K562 (cell line): ENCODE data around the gene ZSCAN1. TPM values are rescaled to one million over a fixed set of nuclear protein-coding genes. Genes with fewer than 3 reads are reported as not detected.

Experiments
- ATAC-seq: fragments of 200-7000 bp; cut with Tn5 transposase; 3 replicates; pipeline ENCODE4 v1.9.1; 2020; ENCODE audit warnings: moderate library complexity
- BruUV-seq: library from RNA; stranded (reverse); fragments of 400-500 nt; replicated peaks from 2 replicates; lab custom pipeline; 2021; lab: Mats Ljungman, UMichigan
- CTCF ChIA-PET: fragments of 300-600 bp; formaldehyde crosslinking; extraction: SDS; loops from one replicate; lab custom pipeline; 2021; ENCODE audit warnings: low intra/inter-chr PET ratio; lab: Yijun Ruan, JAX
- POLR2A ChIA-PET: fragments of 300-600, 350-650 bp; sonication (Branson Sonifier 250); formaldehyde crosslinking; extraction: SDS; loops from one replicate; lab custom pipeline; 2021; ENCODE audit warnings: antibody characterized with exemption, inconsistent platforms; lab: Yijun Ruan, JAX
- DNase-seq, 4 experiments: peaks; one replicate each; pipeline versions ENCODE4 v3.0.0 to v3.0.0-alpha.2; 2011 to 2018; ENCODE audit warnings: low spot score in 3 of 4, mixed read lengths in 3 of 4; ENCODE audit errors: extremely low read depth in 1 of 4
- FAIRE-seq: peaks from 2 replicates; lab custom pipeline; 2011; peaks lifted over from hg19 to GRCh38; lab: Jason Lieb, UNC
- H2AFZ ChIP-seq: 2 replicates; pipeline ENCODE4 v1.6.0; 2011; ENCODE audit warnings: low read depth, low read length, control low read depth, inconsistent platforms
- H3K27ac ChIP-seq: fragments of 200-600 bp; 3 replicates; pipeline ENCODE4 v1.8.0; 2011; ENCODE audit warnings: low read depth, mild to moderate bottlenecking, control low read depth, inconsistent platforms, low read length, moderate library complexity, mixed read lengths; ENCODE audit errors: extremely low read depth
- H3K27me3 ChIP-seq, 2 experiments: fragments of 300-600 bp in 1 of 2; 2 replicates in 1 of 2; 3 replicates in 1 of 2; pipeline versions ENCODE4 v1.6.0 to v1.8.0; 2011; ENCODE audit warnings: inconsistent platforms in 2 of 2, low read length in 2 of 2, mild to moderate bottlenecking in 1 of 2, mixed read lengths in 1 of 2, moderate library complexity in 1 of 2; ENCODE audit not compliant: control insufficient read depth in 2 of 2, insufficient read depth in 2 of 2
- H3K36me3 ChIP-seq: fragments of 300-600 bp; 3 replicates; pipeline ENCODE4 v1.8.0; 2011; ENCODE audit warnings: mild to moderate bottlenecking, low read length, inconsistent platforms; ENCODE audit not compliant: control insufficient read depth, insufficient read depth
- H3K4me1 ChIP-seq, 2 experiments: fragments of 200-600 bp in 1 of 2; replicated peaks in 1 of 2; 2 replicates in 1 of 2; 3 replicates in 1 of 2; pipeline versions ENCODE4 v1.5.1 to v1.8.0; 2011; ENCODE audit warnings: inconsistent platforms in 2 of 2, low read length in 2 of 2, mild to moderate bottlenecking in 1 of 2, mixed read lengths in 1 of 2, moderate library complexity in 1 of 2; ENCODE audit not compliant: control insufficient read depth in 2 of 2, insufficient read depth in 2 of 2
- H3K4me2 ChIP-seq: 2 replicates; pipeline ENCODE4 v1.6.1; 2011; ENCODE audit warnings: low read length, control low read depth, inconsistent platforms, mixed read lengths; ENCODE audit not compliant: insufficient read depth
- H3K4me3 ChIP-seq: fragments of 200-600 bp; sonication (generic), shearing (Covaris generic); 2 replicates; pipeline ENCODE4 v1.5.1; 2016; ENCODE audit warnings: control low read depth, inconsistent platforms
- H3K79me2 ChIP-seq: fragments of 200-600 bp; 3 replicates; pipeline ENCODE4 v1.8.0; 2011; ENCODE audit warnings: low read length, inconsistent platforms; ENCODE audit not compliant: control insufficient read depth, insufficient read depth
- H3K9ac ChIP-seq, 2 experiments: 2 replicates each; pipeline versions ENCODE4 v1.6.0 to v1.6.1; 2011; ENCODE audit warnings: low read depth in 2 of 2, low read length in 2 of 2, control low read depth in 1 of 2, inconsistent platforms in 1 of 2, mild to moderate bottlenecking in 1 of 2, mixed read lengths in 1 of 2; ENCODE audit not compliant: insufficient read depth in 1 of 2
- H3K9me1 ChIP-seq: one replicate; pipeline ENCODE4 v1.6.0; 2011; ENCODE audit warnings: inconsistent platforms, mild to moderate bottlenecking, low read length, moderate library complexity; ENCODE audit not compliant: control insufficient read depth, insufficient read depth
- H3K9me3 ChIP-seq: replicated peaks from 2 replicates; pipeline ENCODE4 v1.5.1; 2011; ENCODE audit warnings: low read depth, low read length, inconsistent platforms; ENCODE audit not compliant: control insufficient read depth, insufficient read depth
- H4K20me1 ChIP-seq: replicated peaks from 2 replicates; pipeline ENCODE4 v1.6.1; 2011; ENCODE audit warnings: low read length, inconsistent platforms, mixed read lengths; ENCODE audit not compliant: control insufficient read depth, insufficient read depth
- FOXJ2 ChIP-seq: fragments of 200-800 bp; sonication (Bioruptor generic); IDR thresholded peaks from 2 replicates; pipeline ENCODE4 v1.6.1; 2016; ENCODE audit warnings: missing genetic modification characterization, missing compliant biosample characterization
- KAT2B ChIP-seq: IDR thresholded peaks from one replicate; pipeline ENCODE4 v1.6.1; 2012; ENCODE audit warnings: low read depth, mild to moderate bottlenecking, control low read depth, inconsistent platforms, low read length, moderate library complexity
- MEF2D ChIP-seq: conservative IDR thresholded peaks from 2 replicates; pipeline ENCODE4 v1.6.1; 2016; ENCODE audit warnings: low read depth, missing genetic modification characterization, missing compliant biosample characterization
- MXI1 ChIP-seq: IDR thresholded peaks from 2 replicates; pipeline ENCODE4 v1.6.1; 2011; ENCODE audit warnings: low read depth, mild to moderate bottlenecking, improper control_type of control experiment, low read length
- RNF2 ChIP-seq: sonication (generic); IDR thresholded peaks from 2 replicates; pipeline ENCODE4 v1.6.1; 2016
- TBP ChIP-seq: optimal IDR thresholded peaks from 2 replicates; pipeline ENCODE3; 2011; ENCODE audit warnings: low read depth, low read length, improper control_type of control experiment
- ZNF134 ChIP-seq: fragments of 250-450 bp; sonication (Bioruptor Pico); conservative IDR thresholded peaks from 2 replicates; pipeline ENCODE4 v1.4.0; 2020
- WGBS: fragments of 100-300 bp; shearing (Covaris generic); methylation state at CpG from one replicate; pipeline ENCODE4 v1.1.6; 2016; ENCODE audit warnings: low coverage, mixed read lengths; ENCODE audit not compliant: insufficient coverage; ENCODE audit errors: missing lambda C conversion rate; 5-methylcytosine and 5-hydroxymethylcytosine counted together
- in situ Hi-C: fragments of 300-500 bp; cut with MboI; formaldehyde crosslinking; loops from 4 replicates; pipeline ENCODE4 v1.15.0; 2018; ENCODE audit warnings: inconsistent platforms, mixed read lengths
- intact Hi-C: fragments of 100-400 bp; cut with micrococcal nuclease; formaldehyde crosslinking; loops from 2 replicates; pipeline ENCODE4 v1.14.2; 2022
- polyA plus RNA-seq, 8 experiments: library from polyadenylated mRNA; depleted of rRNA in 4 of 8; stranded (reverse) in 5 of 8; unstranded in 3 of 8; fragments of >200 nt; fragmentation: Nextera tagmentation in 2 of 8; fragmentation: Illumina TruSeq in 1 of 8; extraction: Ambion mirVana in 2 of 8; extraction: Trizol in 1 of 8; gene quantifications; 2 replicates each; pipeline versions ENCODE4 v1.2.1 to v1.2.3, GENCODE V29; 2011 to 2014; ENCODE audit warnings: inconsistent platforms in 1 of 8, missing spikeins in 1 of 8
- total RNA-seq, 7 experiments: library from RNA; depleted of rRNA in 6 of 7; stranded (reverse); fragments of >200 nt in 6 of 7; fragmentation: Illumina TruSeq in 2 of 7; extraction: Trizol in 2 of 7; gene quantifications; 2 replicates each; pipeline versions ENCODE4 v1.2.1 to v1.2.3, GENCODE V29; 2011 to 2021; ENCODE audit warnings: low replicate concordance in 1 of 7
- TF ChIP-seq, protein P1 (sequence below): sonication (generic); formaldehyde crosslinking; IDR thresholded peaks from 2 replicates; pipeline ENCODE4 v1.8.0; 2022; ENCODE audit warnings: mild to moderate bottlenecking, missing genetic modification reagents
- TF ChIP-seq, protein P2 (sequence below): sonication (generic); formaldehyde crosslinking; IDR thresholded peaks from 2 replicates; pipeline ENCODE4 v1.8.1; 2023; ENCODE audit warnings: mild to moderate bottlenecking, missing genetic modification reagents
- TF ChIP-seq, protein P3 (sequence below): fragments of 450-650 bp; IDR thresholded peaks from 2 replicates; pipeline ENCODE4 v1.7.0; 2016; ENCODE audit warnings: borderline replicate concordance

Gene ZSCAN1
- total and polyA plus RNA-seq, 9 of the 15 experiments (the other 6 are each of a cell fraction or from before 2014, with no cell fraction given), result not detected

DNA sequence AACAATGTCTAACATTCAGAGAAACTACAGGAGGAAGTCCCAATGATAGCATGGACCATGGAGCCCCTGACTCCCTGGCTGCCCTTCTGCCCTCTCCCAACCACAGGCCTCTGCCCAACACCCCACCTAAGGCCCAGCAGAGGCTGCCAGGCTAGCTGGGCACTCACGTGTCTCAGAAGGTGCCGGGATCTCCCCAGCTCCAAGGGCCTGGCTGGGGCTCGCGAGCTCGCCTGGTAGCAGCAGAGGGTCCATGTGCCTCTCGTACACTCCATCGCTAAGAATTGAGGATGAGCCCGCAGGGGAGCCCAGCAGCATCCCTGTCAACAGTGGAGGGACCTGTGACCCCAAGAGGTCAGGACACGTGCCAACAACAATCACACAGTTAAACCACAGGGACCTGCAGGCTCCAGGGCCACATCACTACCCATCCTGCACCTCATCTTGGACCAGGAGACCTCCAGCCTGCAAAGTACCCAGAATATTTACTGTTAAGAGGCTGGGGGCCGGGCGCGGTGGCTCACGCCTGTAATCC is 54.8 kb downstream of the ZSCAN1 start:
- WGBS, result 2% methylated on average over 12 of the region's 13 CpGs

More for the DNA sequence above, 54.8 kb downstream of the ZSCAN1 start:
- Histone ChIP-seq H3K79me2 (no peaks in the 10 kb centered on the region), H3K27ac (no peak overlapping the region), H3K9me3 (no peaks in the 10 kb centered on the region), H3K4me2 (no peak overlapping the region), H3K4me1 (peaks cover 0 to 7% of the 10 kb centered on the region in 2 experiments; a peak in 1 of 5 replicates), H3K9ac (no peak overlapping the region), H2AFZ (no peak overlapping the region), H3K27me3 (no peaks in the 10 kb centered on the region), H4K20me1 (no peaks in the 10 kb centered on the region), H3K36me3 (no peaks in the 10 kb centered on the region), H3K4me3 (no peak overlapping the region), H3K9me1 (no peaks in the 10 kb centered on the region)
- no peak for TF ChIP-seq ZNF134 (CRISPR knock-in tag)
- TF ChIP-seq, protein P1, sequence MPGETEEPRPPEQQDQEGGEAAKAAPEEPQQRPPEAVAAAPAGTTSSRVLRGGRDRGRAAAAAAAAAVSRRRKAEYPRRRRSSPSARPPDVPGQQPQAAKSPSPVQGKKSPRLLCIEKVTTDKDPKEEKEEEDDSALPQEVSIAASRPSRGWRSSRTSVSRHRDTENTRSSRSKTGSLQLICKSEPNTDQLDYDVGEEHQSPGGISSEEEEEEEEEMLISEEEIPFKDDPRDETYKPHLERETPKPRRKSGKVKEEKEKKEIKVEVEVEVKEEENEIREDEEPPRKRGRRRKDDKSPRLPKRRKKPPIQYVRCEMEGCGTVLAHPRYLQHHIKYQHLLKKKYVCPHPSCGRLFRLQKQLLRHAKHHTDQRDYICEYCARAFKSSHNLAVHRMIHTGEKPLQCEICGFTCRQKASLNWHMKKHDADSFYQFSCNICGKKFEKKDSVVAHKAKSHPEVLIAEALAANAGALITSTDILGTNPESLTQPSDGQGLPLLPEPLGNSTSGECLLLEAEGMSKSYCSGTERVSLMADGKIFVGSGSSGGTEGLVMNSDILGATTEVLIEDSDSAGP (CRISPR knock-in tag), result no peak
- TF ChIP-seq RNF2, result no peak
- TF ChIP-seq KAT2B, result no peak
- no peak for TF ChIP-seq TBP
- no peak for TF ChIP-seq FOXJ2 (tag)
- no peak for TF ChIP-seq MEF2D (tag)
- TF ChIP-seq, protein P2, sequence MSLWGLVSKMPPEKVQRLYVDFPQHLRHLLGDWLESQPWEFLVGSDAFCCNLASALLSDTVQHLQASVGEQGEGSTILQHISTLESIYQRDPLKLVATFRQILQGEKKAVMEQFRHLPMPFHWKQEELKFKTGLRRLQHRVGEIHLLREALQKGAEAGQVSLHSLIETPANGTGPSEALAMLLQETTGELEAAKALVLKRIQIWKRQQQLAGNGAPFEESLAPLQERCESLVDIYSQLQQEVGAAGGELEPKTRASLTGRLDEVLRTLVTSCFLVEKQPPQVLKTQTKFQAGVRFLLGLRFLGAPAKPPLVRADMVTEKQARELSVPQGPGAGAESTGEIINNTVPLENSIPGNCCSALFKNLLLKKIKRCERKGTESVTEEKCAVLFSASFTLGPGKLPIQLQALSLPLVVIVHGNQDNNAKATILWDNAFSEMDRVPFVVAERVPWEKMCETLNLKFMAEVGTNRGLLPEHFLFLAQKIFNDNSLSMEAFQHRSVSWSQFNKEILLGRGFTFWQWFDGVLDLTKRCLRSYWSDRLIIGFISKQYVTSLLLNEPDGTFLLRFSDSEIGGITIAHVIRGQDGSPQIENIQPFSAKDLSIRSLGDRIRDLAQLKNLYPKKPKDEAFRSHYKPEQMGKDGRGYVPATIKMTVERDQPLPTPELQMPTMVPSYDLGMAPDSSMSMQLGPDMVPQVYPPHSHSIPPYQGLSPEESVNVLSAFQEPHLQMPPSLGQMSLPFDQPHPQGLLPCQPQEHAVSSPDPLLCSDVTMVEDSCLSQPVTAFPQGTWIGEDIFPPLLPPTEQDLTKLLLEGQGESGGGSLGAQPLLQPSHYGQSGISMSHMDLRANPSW (CRISPR knock-in tag), result no peak
- no peak for TF ChIP-seq MXI1
- TF ChIP-seq, protein P3, sequence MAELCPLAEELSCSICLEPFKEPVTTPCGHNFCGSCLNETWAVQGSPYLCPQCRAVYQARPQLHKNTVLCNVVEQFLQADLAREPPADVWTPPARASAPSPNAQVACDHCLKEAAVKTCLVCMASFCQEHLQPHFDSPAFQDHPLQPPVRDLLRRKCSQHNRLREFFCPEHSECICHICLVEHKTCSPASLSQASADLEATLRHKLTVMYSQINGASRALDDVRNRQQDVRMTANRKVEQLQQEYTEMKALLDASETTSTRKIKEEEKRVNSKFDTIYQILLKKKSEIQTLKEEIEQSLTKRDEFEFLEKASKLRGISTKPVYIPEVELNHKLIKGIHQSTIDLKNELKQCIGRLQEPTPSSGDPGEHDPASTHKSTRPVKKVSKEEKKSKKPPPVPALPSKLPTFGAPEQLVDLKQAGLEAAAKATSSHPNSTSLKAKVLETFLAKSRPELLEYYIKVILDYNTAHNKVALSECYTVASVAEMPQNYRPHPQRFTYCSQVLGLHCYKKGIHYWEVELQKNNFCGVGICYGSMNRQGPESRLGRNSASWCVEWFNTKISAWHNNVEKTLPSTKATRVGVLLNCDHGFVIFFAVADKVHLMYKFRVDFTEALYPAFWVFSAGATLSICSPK, result no peak
- no peak for FAIRE-seq
- in situ Hi-C loops, result no loop called here
- intact Hi-C loops, result no loop called here
- ChIA-PET POLR2A (no interaction called here), CTCF (no interaction called here)
- no peak for DNase-seq
- no peak for ATAC-seq
- BruUV-seq, result no TSS peak
